ENCODE results near the gene CBLN3.
"Not testable (repeated sequence)": the region's sequence is repeated elsewhere in the genome, so short reads cannot be mapped to it uniquely, and the experiment has no call there.

DNA sequence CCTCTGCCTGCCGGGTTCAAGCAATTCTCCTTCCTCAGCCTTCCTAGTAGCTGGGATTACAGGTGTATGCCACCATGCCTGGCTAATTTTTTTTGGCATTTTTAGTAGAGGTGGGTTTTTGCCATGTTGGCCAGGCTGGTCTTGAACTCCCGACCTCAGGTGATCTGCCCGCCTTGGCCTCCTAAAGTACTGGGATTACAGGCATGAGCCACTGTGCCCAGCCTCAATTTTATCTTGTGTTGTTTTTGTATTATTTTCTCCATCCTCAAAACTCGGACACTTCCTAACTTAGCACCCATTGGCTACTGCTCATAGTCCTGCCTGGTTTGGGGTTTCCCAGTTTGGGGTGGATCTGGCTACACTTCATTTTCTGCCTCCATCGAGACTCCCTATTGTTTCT is 41.9 kb downstream of the CBLN3 start:
- not testable (repeated sequence) for TF ChIP-seq CTCF (IDR thresholded peaks at IDR 0.05); POLR2AphosphoS5 (IDR thresholded peaks at IDR 0.05); EP300 (IDR thresholded peaks at IDR 0.05; ENCODE audit: low read depth); POLR2A (IDR thresholded peaks at IDR 0.05)
